HFF-Myc (cell line): ENCODE results near the gene IER5L.

ENCODE experiments used
- DNase-seq: peaks from one replicate; pipeline ENCODE4 v3.0.0-alpha.2; 2011; ENCODE audit warnings: low read depth; ENCODE audit errors: extremely low read depth
- H3K4me3 ChIP-seq: replicated peaks from 2 replicates; pipeline ENCODE4 v1.5.1; 2011; ENCODE audit warnings: low read depth, mild to moderate bottlenecking, control low read depth, low read length
- CTCF ChIP-seq: IDR thresholded peaks from 2 replicates; pipeline ENCODE4 v1.5.1; 2012; ENCODE audit warnings: mild to moderate bottlenecking, low read depth, low read length, control low read depth; ENCODE audit errors: missing control alignments

IER5L gene

GRCh38 chr9:129173296-129174101, 4.6 kb downstream of the IER5L start:
- no peak for TF ChIP-seq CTCF
- H3K4me3 ChIP-seq = peak overlapping the region; percentile 90
- no peak for DNase-seq

- no peak for TF ChIP-seq CTCF
These were observed 5.2 kb downstream of the IER5L start for GRCh38 chr9:129172816-129173215.

GRCh38 chr9:129171993-129172751, 5.9 kb downstream of the IER5L start:
- DNase-seq = no peak
- no peak overlapping the region for H3K4me3 ChIP-seq
- TF ChIP-seq CTCF = no peak

More at GRCh38 chr9:129172816-129173215, 5.2 kb downstream of the IER5L start:
- H3K4me3 ChIP-seq = no peak overlapping the region
- DNase-seq = no peak

- TF ChIP-seq CTCF = no peak
- DNase-seq = no peak
These were observed 7.8 kb downstream of the IER5L start for GRCh38 chr9:129170229-129170628.

GRCh38 chr9:129166623-129167557, 11.2 kb downstream of the IER5L start:
- H3K4me3 ChIP-seq = no peak overlapping the region
- no peak for DNase-seq
- TF ChIP-seq CTCF = no peak

More at GRCh38 chr9:129170229-129170628, 7.8 kb downstream of the IER5L start:
- H3K4me3 ChIP-seq = no peak overlapping the region

GRCh38 chr9:129165198-129165597, 12.9 kb downstream of the IER5L start:
- H3K4me3 ChIP-seq = no peak overlapping the region
- TF ChIP-seq CTCF = no peak
- DNase-seq = no peak
